ENCODE data around the gene BTC. TPM values are rescaled to one million over a fixed set of nuclear protein-coding genes. Genes with fewer than 3 reads are reported as not detected.

Gene BTC
- total RNA-seq, 1 donor from 2014 or later, result not detected

- no peak overlapping the region for H3K27ac Mint-ChIP-seq (ENCODE audit: unreplicated experiment)
- no peak for DNase-seq
- no peak overlapping the region for H3K4me3 Mint-ChIP-seq (ENCODE audit: unreplicated experiment)
- H3K4me1 Mint-ChIP-seq (ENCODE audit: low read depth, unreplicated experiment), result no peaks in the 10 kb centered on the region
- no peaks in the 10 kb centered on the region for H3K36me3 Mint-ChIP-seq (ENCODE audit: unreplicated experiment)
- no peak for TF ChIP-seq CTCF (IDR thresholded peaks at IDR 0.05; ENCODE audit: partially characterized antibody, unreplicated experiment)
- no peaks in the 10 kb centered on the region for H3K27me3 Mint-ChIP-seq (ENCODE audit: unreplicated experiment)
- H3K9me3 Mint-ChIP-seq (ENCODE audit: unreplicated experiment), result no peaks in the 10 kb centered on the region
Observed at GRCh38 chr4:74772783-74773182, 21.5 kb downstream of the BTC start.

GRCh38 chr4:74772106-74772505 lies 22.2 kb downstream of the BTC start:
- no peaks in the 10 kb centered on the region for H3K4me1 Mint-ChIP-seq (ENCODE audit: low read depth, unreplicated experiment)
- H3K4me3 Mint-ChIP-seq (ENCODE audit: unreplicated experiment), result no peak overlapping the region
- H3K27me3 Mint-ChIP-seq (ENCODE audit: unreplicated experiment), result no peaks in the 10 kb centered on the region
- H3K9me3 Mint-ChIP-seq (ENCODE audit: unreplicated experiment), result no peaks in the 10 kb centered on the region
- H3K36me3 Mint-ChIP-seq (ENCODE audit: unreplicated experiment), result no peaks in the 10 kb centered on the region
- H3K27ac Mint-ChIP-seq (ENCODE audit: unreplicated experiment), result no peak overlapping the region
- TF ChIP-seq CTCF (IDR thresholded peaks at IDR 0.05; ENCODE audit: partially characterized antibody, unreplicated experiment), result no peak
- no peak for DNase-seq

- no peak for TF ChIP-seq CTCF (IDR thresholded peaks at IDR 0.05; ENCODE audit: partially characterized antibody, unreplicated experiment)
- no peak overlapping the region for H3K27ac Mint-ChIP-seq (ENCODE audit: unreplicated experiment)
- H3K4me1 Mint-ChIP-seq (ENCODE audit: low read depth, unreplicated experiment), result no peaks in the 10 kb centered on the region
- no peaks in the 10 kb centered on the region for H3K9me3 Mint-ChIP-seq (ENCODE audit: unreplicated experiment)
- H3K36me3 Mint-ChIP-seq (ENCODE audit: unreplicated experiment), result no peaks in the 10 kb centered on the region
- no peak for DNase-seq
- no peak overlapping the region for H3K4me3 Mint-ChIP-seq (ENCODE audit: unreplicated experiment)
- no peaks in the 10 kb centered on the region for H3K27me3 Mint-ChIP-seq (ENCODE audit: unreplicated experiment)
Observed at GRCh38 chr4:74770226-74770910, 24.0 kb downstream of the BTC start.

- H3K27me3 Mint-ChIP-seq (ENCODE audit: unreplicated experiment), result no peaks in the 10 kb centered on the region
- no peak for DNase-seq
- H3K9me3 Mint-ChIP-seq (ENCODE audit: unreplicated experiment), result no peaks in the 10 kb centered on the region
- no peak for TF ChIP-seq CTCF (IDR thresholded peaks at IDR 0.05; ENCODE audit: partially characterized antibody, unreplicated experiment)
- no peak overlapping the region for H3K27ac Mint-ChIP-seq (ENCODE audit: unreplicated experiment)
- no peaks in the 10 kb centered on the region for H3K4me1 Mint-ChIP-seq (ENCODE audit: low read depth, unreplicated experiment)
- no peak overlapping the region for H3K4me3 Mint-ChIP-seq (ENCODE audit: unreplicated experiment)
- H3K36me3 Mint-ChIP-seq (ENCODE audit: unreplicated experiment), result no peaks in the 10 kb centered on the region
Observed at GRCh38 chr4:74768857-74769525, 25.3 kb downstream of the BTC start.

- H3K4me3 Mint-ChIP-seq (ENCODE audit: unreplicated experiment), result no peak overlapping the region
- H3K27me3 Mint-ChIP-seq (ENCODE audit: unreplicated experiment), result no peaks in the 10 kb centered on the region
- DNase-seq, result no peak
- H3K27ac Mint-ChIP-seq (ENCODE audit: unreplicated experiment), result no peak overlapping the region
- H3K36me3 Mint-ChIP-seq (ENCODE audit: unreplicated experiment), result no peaks in the 10 kb centered on the region
- H3K4me1 Mint-ChIP-seq (ENCODE audit: low read depth, unreplicated experiment), result no peaks in the 10 kb centered on the region
- TF ChIP-seq CTCF (IDR thresholded peaks at IDR 0.05; ENCODE audit: partially characterized antibody, unreplicated experiment), result no peak
- H3K9me3 Mint-ChIP-seq (ENCODE audit: unreplicated experiment), result no peaks in the 10 kb centered on the region
Observed at GRCh38 chr4:74764119-74764518, 30.2 kb downstream of the BTC start.
